ENCODE data around the gene ANKRD34A. TPM values are rescaled to one million over a fixed set of nuclear protein-coding genes. Genes with fewer than 3 reads are reported as not detected.

ANKRD34A gene
- total RNA-seq, 1 donor from 2014 or later: 0.94 TPM

DNA sequence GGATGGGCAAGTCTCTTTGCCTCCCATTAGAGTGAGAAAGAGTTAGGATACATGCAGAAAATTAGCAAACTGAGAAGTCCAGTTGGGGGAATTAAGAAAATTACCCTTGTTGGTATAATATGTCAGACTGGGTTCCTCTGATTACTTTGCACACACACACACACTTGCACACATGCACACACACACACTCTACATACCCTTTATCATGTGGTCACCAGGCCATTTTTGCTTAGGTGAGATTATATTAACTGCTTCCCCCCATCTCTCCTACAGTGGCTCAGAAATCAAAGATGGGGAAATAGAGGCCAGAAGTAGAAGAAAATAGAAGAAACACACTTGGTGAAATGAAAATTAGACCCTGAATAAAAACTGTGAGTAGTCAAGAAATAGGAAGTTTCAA is 5.6 kb downstream of the ANKRD34A start:
- Mint-ChIP-seq H3K36me3 (no peaks in the 10 kb centered on the region), H3K9me3 (no peaks in the 10 kb centered on the region), H3K27me3 (peaks cover 84% of the 10 kb centered on the region), H3K4me1 (ENCODE audit: unreplicated experiment) (peaks cover 46% of the 10 kb centered on the region), H3K4me3 (peak overlapping the region; percentile 92), H3K27ac (no peak overlapping the region)
- DNase-seq (ENCODE audit: extremely low spot score, unreplicated experiment): no peak
- TF ChIP-seq CTCF (conservative IDR thresholded peaks at IDR 0.05): no peak

DNA sequence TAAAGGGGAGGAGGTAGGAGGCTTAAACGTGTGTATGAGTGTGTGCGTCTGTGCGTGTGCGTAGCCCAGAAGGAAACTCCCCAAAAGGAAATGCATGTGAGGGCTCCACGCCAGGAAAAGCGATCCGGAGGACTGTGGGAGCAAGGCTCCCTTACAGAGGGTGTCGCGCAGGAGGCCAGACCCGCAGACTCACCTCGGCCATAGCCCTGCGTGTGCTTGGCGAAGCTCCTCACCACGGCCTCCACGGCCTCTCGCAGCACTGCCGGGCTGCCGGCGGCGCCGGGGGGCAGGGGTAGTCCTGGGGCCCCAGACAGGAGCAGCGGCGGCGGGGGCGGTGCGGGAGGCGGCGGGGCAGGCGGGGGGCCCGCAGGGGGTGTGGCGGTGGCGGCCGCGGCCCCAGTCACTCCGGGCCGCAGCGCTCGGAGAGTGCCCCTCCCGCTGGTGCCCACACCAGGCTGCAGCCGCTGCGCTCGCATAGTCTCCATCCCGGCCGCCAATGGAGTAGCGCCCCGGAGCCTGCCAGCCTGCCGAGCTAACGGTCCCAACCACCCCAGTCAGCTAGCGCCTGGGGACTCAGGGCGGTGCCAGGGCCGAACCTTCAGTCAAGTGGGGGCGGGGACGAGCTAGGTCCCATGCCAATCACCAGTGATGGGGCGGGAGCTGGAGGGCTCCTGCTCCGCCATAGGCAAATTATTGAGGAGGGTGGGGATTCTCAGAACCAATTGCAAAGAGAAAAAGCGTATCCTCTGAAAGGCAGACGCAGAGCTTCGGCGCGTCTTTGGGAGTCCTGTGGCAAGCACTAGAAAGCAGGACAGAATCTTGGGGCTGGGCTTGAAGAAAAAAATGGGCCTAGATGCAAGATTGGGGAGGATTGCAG is 6.7 kb downstream of the ANKRD34A start, which contains the start of gene LIX1L:
LIX1L (minus strand) TSS at position 575 of the 877 bp plus-strand sequence; CDS start at position 485, 90 bp downstream.
- Mint-ChIP-seq H3K27me3 (peaks cover 82% of the 10 kb centered on the region), H3K4me3 (peak within 1 kb of the TSS; percentile 92), H3K36me3 (no peaks in the 10 kb centered on the region), H3K9me3 (no peaks in the 10 kb centered on the region), H3K27ac (peak within 1 kb of the TSS; percentile 68), H3K4me1 (ENCODE audit: unreplicated experiment) (peaks cover 38% of the 10 kb centered on the region)
- peak; percentile 91 for DNase-seq (ENCODE audit: extremely low spot score, unreplicated experiment)
- TF ChIP-seq CTCF (conservative IDR thresholded peaks at IDR 0.05): no peak

DNA sequence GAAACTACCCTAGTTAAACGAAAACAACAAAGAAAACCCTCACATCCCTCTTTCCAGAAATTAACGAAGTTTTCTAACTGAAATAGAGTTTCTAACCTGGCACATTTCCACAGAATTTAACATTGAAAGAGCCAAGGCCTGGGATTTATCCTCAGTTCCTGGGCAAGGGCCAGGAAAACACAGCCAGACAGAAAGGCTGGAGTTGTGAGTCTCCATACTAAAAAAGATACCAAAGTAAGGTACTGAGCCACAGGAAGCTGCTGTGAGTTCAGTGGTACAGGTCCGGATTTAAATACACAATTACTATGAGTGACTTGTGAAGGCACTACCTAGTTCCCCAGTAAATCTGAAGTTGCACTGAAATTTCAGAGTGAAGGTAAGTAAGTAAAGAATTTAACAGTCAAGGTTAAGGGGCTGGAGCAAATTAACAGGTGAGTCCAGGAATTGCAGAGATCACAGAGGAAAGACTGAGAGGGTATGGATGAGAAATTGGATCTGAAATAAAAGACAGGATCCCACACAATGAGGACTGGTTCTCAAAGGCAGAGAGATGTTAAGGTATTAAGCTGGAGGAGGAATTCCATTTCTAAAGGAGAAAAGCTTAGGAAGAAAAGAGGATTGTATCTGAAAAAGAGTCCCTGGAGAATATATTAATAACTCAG is 7.5 kb downstream of the ANKRD34A start:
- H3K4me1 Mint-ChIP-seq (ENCODE audit: unreplicated experiment): peaks cover 33% of the 10 kb centered on the region

DNA sequence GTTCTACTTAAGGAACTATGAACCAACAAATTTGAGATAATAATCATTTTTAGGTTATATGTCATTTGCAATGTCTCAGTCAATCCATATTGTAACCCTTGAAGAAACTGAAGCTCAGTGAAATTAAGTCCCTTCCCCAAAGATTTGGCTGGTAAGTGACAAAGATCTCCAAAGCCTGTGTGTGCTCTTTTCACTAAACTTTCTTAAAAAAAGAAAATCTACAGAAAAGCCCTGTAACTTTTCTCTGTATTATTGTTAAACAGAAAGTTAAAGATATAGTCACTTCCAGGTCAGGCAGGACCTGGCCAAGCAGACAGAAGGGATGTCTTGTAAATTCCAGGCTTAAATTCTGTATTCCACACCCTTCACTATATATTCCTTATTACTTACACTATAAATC is 8.0 kb downstream of the ANKRD34A start:
- no peak for DNase-seq (ENCODE audit: extremely low spot score, unreplicated experiment)
- H3K9me3 Mint-ChIP-seq: no peaks in the 10 kb centered on the region
- peaks cover 71% of the 10 kb centered on the region for H3K27me3 Mint-ChIP-seq
- H3K4me3 Mint-ChIP-seq: peak overlapping the region; percentile 86
- H3K27ac Mint-ChIP-seq: no peak overlapping the region
- H3K36me3 Mint-ChIP-seq: no peaks in the 10 kb centered on the region
- no peak for TF ChIP-seq CTCF (conservative IDR thresholded peaks at IDR 0.05)
- H3K4me1 Mint-ChIP-seq (ENCODE audit: unreplicated experiment): peaks cover 31% of the 10 kb centered on the region

More for the DNA sequence above, 7.5 kb downstream of the ANKRD34A start:
- Mint-ChIP-seq H3K27me3 (peaks cover 76% of the 10 kb centered on the region), H3K36me3 (no peaks in the 10 kb centered on the region), H3K4me3 (peak overlapping the region; percentile 86), H3K9me3 (no peaks in the 10 kb centered on the region), H3K27ac (no peak overlapping the region)
- no peak for DNase-seq (ENCODE audit: extremely low spot score, unreplicated experiment)
- TF ChIP-seq CTCF (conservative IDR thresholded peaks at IDR 0.05): no peak

DNA sequence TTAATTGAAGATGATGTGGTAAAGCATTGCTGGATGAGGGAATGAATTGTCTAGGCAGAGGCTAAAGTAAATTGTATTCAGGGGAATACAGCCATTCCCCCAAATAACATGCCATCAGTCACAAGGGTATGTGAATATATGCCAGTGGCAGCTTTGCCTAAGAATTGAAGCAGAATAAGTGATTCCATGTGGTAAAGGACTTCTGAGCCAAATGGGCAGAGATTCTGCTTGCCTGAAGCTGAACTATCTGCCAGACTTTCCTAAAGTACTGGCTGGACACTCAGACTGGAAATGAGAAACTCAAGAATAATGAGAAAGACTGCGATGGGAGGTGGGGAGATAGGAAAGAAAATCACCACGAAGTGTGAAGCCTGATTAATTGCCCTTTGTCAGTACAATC is 8.9 kb downstream of the ANKRD34A start:
- Mint-ChIP-seq H3K4me1 (ENCODE audit: unreplicated experiment) (peaks cover 31% of the 10 kb centered on the region), H3K36me3 (no peaks in the 10 kb centered on the region), H3K4me3 (peak overlapping the region; percentile 2), H3K27me3 (peaks cover 62% of the 10 kb centered on the region), H3K27ac (no peak overlapping the region), H3K9me3 (no peaks in the 10 kb centered on the region)
- DNase-seq (ENCODE audit: extremely low spot score, unreplicated experiment): no peak
- TF ChIP-seq CTCF (conservative IDR thresholded peaks at IDR 0.05): no peak
